H1 (cell line): ENCODE measurements around the gene DYNC1H1.
"Not testable (repeated sequence)": the region's sequence is repeated elsewhere in the genome, so short reads cannot be mapped to it uniquely, and the experiment has no call there.

ENCODE experiments used
- NANOG ChIP-seq: IDR thresholded peaks from 2 replicates; pipeline ENCODE4 v1.6.1; 2011; ENCODE audit warnings: low read length, low read depth, mild to moderate bottlenecking, inconsistent platforms; ENCODE audit not compliant: insufficient read depth, poor library complexity, severe bottlenecking
- POLR2A ChIP-seq, 2 experiments: IDR thresholded peaks; 1 replicate in 1 of 2; 2 replicates in 1 of 2; pipeline ENCODE4 v1.6.1; 2011; ENCODE audit warnings: low read depth in 2 of 2, low read length in 2 of 2, mild to moderate bottlenecking in 2 of 2; ENCODE audit errors: control extremely low read depth in 1 of 2
- POLR2AphosphoS5 ChIP-seq: IDR thresholded peaks from 2 replicates; pipeline ENCODE4 v1.6.1; 2011; ENCODE audit warnings: low read depth, low read length
- SIN3A ChIP-seq, 2 experiments: IDR thresholded peaks in 1 of 2; conservative IDR thresholded peaks in 1 of 2; 2 replicates each; pipeline ENCODE4 v1.6.1; 2011 to 2012; ENCODE audit warnings: low read length in 2 of 2, improper control_type of control experiment in 1 of 2, low read depth in 1 of 2, mild to moderate bottlenecking in 1 of 2
- SIRT6 ChIP-seq: IDR thresholded peaks from one replicate; pipeline ENCODE4 v1.7.1; 2012; ENCODE audit warnings: low read length, inconsistent platforms
- SUZ12 ChIP-seq: fragments of 200-600 bp; sonication (generic); IDR thresholded peaks from 2 replicates; pipeline ENCODE4 v1.6.1; 2012; ENCODE audit warnings: mild to moderate bottlenecking, inconsistent platforms, low read length, moderate library complexity, mixed read lengths
- TCF12 ChIP-seq: IDR thresholded peaks from 2 replicates; pipeline ENCODE4 v1.6.1; 2011; ENCODE audit warnings: low read depth, mild to moderate bottlenecking, low read length

GRCh38 chr14:101971458-101971857, 7.1 kb downstream of the DYNC1H1 start:
- not testable (repeated sequence) for TF ChIP-seq NANOG; SUZ12; SIN3A (conservative IDR thresholded peaks at IDR 0.05 in 1 of 2, IDR thresholded peaks at IDR 0.05 in 1 of 2; ENCODE audit: low read depth in 1 of 2, low read length in 2 of 2); TCF12; POLR2A (IDR thresholded peaks at IDR 0.05; ENCODE audit: control extremely low read depth in 1 of 2, low read depth in 2 of 2, low read length in 2 of 2); POLR2AphosphoS5; SIRT6
